ENCODE data around the gene INPP5D.

GRCh38 chr2:233074106-233074505, 14.0 kb downstream of the INPP5D start:
- TF ChIP-seq CTCF (conservative IDR thresholded peaks at IDR 0.05; ENCODE audit: low read length) (peak; percentile 65), EZH2phosphoT487 (IDR thresholded peaks at IDR 0.05; ENCODE audit: borderline replicate concordance, low read depth, low read length) (no peak)

Data from OCI-LY7 (cell line).